ENCODE results near the gene TBCA.

TBCA gene

GRCh38 chr5:77775790-77776553 is at the start of gene TBCA:
TSS of gene TBCA (minus strand) at chr5:77776339. CDS start at chr5:77776257, 82 bp downstream.
- Histone ChIP-seq H3K27me3 (replicated peaks; ENCODE audit: control insufficient read depth, insufficient read depth, low read length) (no peaks in the 10 kb centered on the region), H3K36me3 (ENCODE audit: control insufficient read depth, insufficient read depth, low read length) (peaks cover 2% of the 10 kb centered on the region), H3K4me3 (replicated peaks; ENCODE audit: low read depth, low read length) (peak within 1 kb of the TSS; percentile 95)
- TF ChIP-seq CTCF (IDR thresholded peaks at IDR 0.05; ENCODE audit: insufficient read depth, low read length, poor library complexity, severe bottlenecking): peak; percentile 35
- peak; percentile 98 for DNase-seq (ENCODE audit: extremely low read depth, insufficient read length)

GRCh38 chr5:77824981-77825380 is 48.8 kb upstream of the TBCA start:
- H3K36me3 ChIP-seq (ENCODE audit: control insufficient read depth, insufficient read depth, low read length): no peaks in the 10 kb centered on the region
- no peak overlapping the region for H3K4me3 ChIP-seq (replicated peaks; ENCODE audit: low read depth, low read length)
- TF ChIP-seq CTCF (IDR thresholded peaks at IDR 0.05; ENCODE audit: insufficient read depth, low read length, poor library complexity, severe bottlenecking): no peak
- no peaks in the 10 kb centered on the region for H3K27me3 ChIP-seq (replicated peaks; ENCODE audit: control insufficient read depth, insufficient read depth, low read length)
- DNase-seq (ENCODE audit: extremely low read depth, insufficient read length): no peak

GRCh38 chr5:77816686-77817085 is 40.5 kb upstream of the TBCA start:
- H3K36me3 ChIP-seq (ENCODE audit: control insufficient read depth, insufficient read depth, low read length): no peaks in the 10 kb centered on the region
- no peaks in the 10 kb centered on the region for H3K27me3 ChIP-seq (replicated peaks; ENCODE audit: control insufficient read depth, insufficient read depth, low read length)
- no peak for DNase-seq (ENCODE audit: extremely low read depth, insufficient read length)
- H3K4me3 ChIP-seq (replicated peaks; ENCODE audit: low read depth, low read length): no peak overlapping the region
- TF ChIP-seq CTCF (IDR thresholded peaks at IDR 0.05; ENCODE audit: insufficient read depth, low read length, poor library complexity, severe bottlenecking): no peak

GRCh38 chr5:77812926-77813589 is 36.9 kb upstream of the TBCA start:
- Histone ChIP-seq H3K4me3 (replicated peaks; ENCODE audit: low read depth, low read length) (no peak overlapping the region), H3K36me3 (ENCODE audit: control insufficient read depth, insufficient read depth, low read length) (no peaks in the 10 kb centered on the region), H3K27me3 (replicated peaks; ENCODE audit: control insufficient read depth, insufficient read depth, low read length) (no peaks in the 10 kb centered on the region)
- TF ChIP-seq CTCF (IDR thresholded peaks at IDR 0.05; ENCODE audit: insufficient read depth, low read length, poor library complexity, severe bottlenecking): no peak
- DNase-seq (ENCODE audit: extremely low read depth, insufficient read length): no peak

GRCh38 chr5:77806213-77806843 is 30.2 kb upstream of the TBCA start:
- no peak for DNase-seq (ENCODE audit: extremely low read depth, insufficient read length)
- H3K4me3 ChIP-seq (replicated peaks; ENCODE audit: low read depth, low read length): no peak overlapping the region
- no peaks in the 10 kb centered on the region for H3K27me3 ChIP-seq (replicated peaks; ENCODE audit: control insufficient read depth, insufficient read depth, low read length)
- no peak for TF ChIP-seq CTCF (IDR thresholded peaks at IDR 0.05; ENCODE audit: insufficient read depth, low read length, poor library complexity, severe bottlenecking)
- no peaks in the 10 kb centered on the region for H3K36me3 ChIP-seq (ENCODE audit: control insufficient read depth, insufficient read depth, low read length)

All from GM06990 (cell line).